Right lobe of liver (tissue), 4 donors: ENCODE measurements around the gene ABL1.

Experiments used
- POLR2A ChIP-seq: fragments of 450-650 bp; IDR thresholded peaks from one replicate; pipeline ENCODE4 v1.6.1; 2017; ENCODE audit warnings: antibody characterized with exemption, mild to moderate bottlenecking
- TF ChIP-seq, protein P1 (sequence below), 4 donors: fragments of 200-600 bp in 3 of 4; fragments of 450-650 bp in 1 of 4; IDR thresholded peaks; one replicate each; pipeline versions ENCODE4 v1.5.1 to v1.8.0; 2016 to 2022; ENCODE audit warnings: antibody characterized with exemption in 4 of 4, mild to moderate bottlenecking in 2 of 4
- donor health status: DM: no; HTN: no; CAD: no.
- donor health status: DM: no; HTN: no; CAD: no.
- donor health status: DM: no; HTN: yes; CAD: no.

DNA sequence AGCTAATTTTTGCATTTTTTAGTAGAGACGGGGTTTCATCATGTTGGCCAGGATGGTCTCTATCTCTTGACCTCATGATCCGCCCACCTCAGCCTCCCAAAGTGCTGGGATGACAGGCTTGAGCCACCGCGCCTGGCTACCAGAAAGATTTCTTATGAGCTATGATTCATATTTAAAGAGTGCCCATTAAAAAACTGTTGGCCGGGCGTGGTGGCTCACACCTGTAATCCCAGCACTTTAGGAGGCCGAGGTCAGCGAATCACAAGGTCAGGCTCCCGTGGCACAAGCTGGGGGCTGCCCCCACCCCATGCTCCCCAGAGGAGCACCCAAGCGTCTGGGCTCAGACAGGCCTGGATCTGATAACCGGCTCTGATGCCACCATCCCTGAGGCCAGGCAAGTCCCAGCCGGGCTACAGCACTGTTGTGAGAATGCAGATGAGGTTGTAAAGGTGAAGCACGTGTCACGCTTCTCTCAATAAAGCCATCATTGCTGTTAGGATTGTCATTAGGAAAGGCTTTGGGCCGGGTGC, 47.7 kb downstream of the ABL1 start:
- TF ChIP-seq, protein P1, sequence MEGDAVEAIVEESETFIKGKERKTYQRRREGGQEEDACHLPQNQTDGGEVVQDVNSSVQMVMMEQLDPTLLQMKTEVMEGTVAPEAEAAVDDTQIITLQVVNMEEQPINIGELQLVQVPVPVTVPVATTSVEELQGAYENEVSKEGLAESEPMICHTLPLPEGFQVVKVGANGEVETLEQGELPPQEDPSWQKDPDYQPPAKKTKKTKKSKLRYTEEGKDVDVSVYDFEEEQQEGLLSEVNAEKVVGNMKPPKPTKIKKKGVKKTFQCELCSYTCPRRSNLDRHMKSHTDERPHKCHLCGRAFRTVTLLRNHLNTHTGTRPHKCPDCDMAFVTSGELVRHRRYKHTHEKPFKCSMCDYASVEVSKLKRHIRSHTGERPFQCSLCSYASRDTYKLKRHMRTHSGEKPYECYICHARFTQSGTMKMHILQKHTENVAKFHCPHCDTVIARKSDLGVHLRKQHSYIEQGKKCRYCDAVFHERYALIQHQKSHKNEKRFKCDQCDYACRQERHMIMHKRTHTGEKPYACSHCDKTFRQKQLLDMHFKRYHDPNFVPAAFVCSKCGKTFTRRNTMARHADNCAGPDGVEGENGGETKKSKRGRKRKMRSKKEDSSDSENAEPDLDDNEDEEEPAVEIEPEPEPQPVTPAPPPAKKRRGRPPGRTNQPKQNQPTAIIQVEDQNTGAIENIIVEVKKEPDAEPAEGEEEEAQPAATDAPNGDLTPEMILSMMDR (IDR thresholded peaks at IDR 0.05) = no peak
- TF ChIP-seq POLR2A = no peak
